H1 (cell line): Measurements from ENCODE around the gene KLHL1.

ENCODE experiments used
- CEBPB ChIP-seq: IDR thresholded peaks from 2 replicates; pipeline ENCODE4 v1.6.1; 2012; ENCODE audit warnings: low read depth, low read length
- EP300 ChIP-seq, 2 experiments: IDR thresholded peaks; 1 replicate in 1 of 2; 2 replicates in 1 of 2; pipeline ENCODE4 v1.6.1; 2011 to 2012; ENCODE audit warnings: low read depth in 2 of 2, low read length in 2 of 2, mild to moderate bottlenecking in 2 of 2, borderline replicate concordance in 1 of 2, inconsistent platforms in 1 of 2, moderate library complexity in 1 of 2
- JUND ChIP-seq: IDR thresholded peaks from 2 replicates; pipeline ENCODE4 v1.6.1; 2011; ENCODE audit warnings: mild to moderate bottlenecking, improper control_type of control experiment, low read length
- POLR2AphosphoS5 ChIP-seq: IDR thresholded peaks from 2 replicates; pipeline ENCODE4 v1.6.1; 2011; ENCODE audit warnings: low read depth, low read length
- RNF2 ChIP-seq: fragments of 200-900, 300-1000 bp; sonication (generic); IDR thresholded peaks from 2 replicates; pipeline ENCODE4 v1.7.1; 2016; ENCODE audit warnings: borderline replicate concordance, low read depth, mild to moderate bottlenecking, antibody characterized with exemption, low read length; ENCODE audit not compliant: poor library complexity, severe bottlenecking; ENCODE audit errors: missing control alignments
- RXRA ChIP-seq: IDR thresholded peaks from 2 replicates; pipeline ENCODE4 v1.6.1; 2011; ENCODE audit warnings: low read depth, mild to moderate bottlenecking, low read length, moderate library complexity; ENCODE audit not compliant: insufficient read depth
- SIN3A ChIP-seq, 2 experiments: IDR thresholded peaks in 1 of 2; conservative IDR thresholded peaks in 1 of 2; 2 replicates each; pipeline ENCODE4 v1.6.1; 2011 to 2012; ENCODE audit warnings: low read length in 2 of 2, improper control_type of control experiment in 1 of 2, low read depth in 1 of 2, mild to moderate bottlenecking in 1 of 2
- SIX5 ChIP-seq: IDR thresholded peaks from 2 replicates; pipeline ENCODE4 v1.6.1; 2011; ENCODE audit warnings: mild to moderate bottlenecking, low read depth, low read length
- TF ChIP-seq, protein P1 (sequence below), 3 experiments: IDR thresholded peaks; 1 replicate in 2 of 3; 2 replicates in 1 of 3; pipeline versions ENCODE4 v1.5.1 to v1.6.1; 2011; ENCODE audit warnings: low read length in 3 of 3, mild to moderate bottlenecking in 3 of 3, inconsistent platforms in 2 of 3, low read depth in 1 of 3, moderate library complexity in 1 of 3; ENCODE audit not compliant: insufficient read depth in 1 of 3; ENCODE audit errors: control extremely low read depth in 1 of 3

DNA sequence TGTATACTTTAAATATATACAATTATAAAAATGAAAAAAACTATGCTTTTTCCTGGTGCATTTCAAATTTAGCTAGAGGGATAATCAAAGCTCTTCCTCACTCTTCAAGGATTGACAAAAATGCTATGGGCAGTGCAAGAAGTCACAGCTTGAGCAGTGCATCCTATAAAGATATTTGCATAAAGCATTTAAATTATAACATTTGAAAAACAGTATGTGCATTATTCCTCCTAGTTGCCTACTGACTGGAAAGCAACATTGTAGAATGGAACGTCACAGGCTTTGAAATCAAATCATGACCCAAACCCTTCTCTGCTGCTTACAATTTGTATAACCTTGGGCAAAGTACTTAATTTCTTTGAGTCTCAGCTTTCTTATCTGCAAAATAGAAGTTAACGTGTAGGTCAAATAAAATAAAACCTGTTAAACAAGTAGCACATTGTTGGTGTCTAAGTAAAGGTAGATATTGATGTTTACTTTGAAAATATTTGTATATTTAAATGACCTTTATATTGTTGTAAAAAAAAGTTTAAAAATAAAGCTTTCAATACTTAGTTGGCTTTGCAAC lies 9.2 kb upstream of the KLHL1 start:
- no peak for TF ChIP-seq SIX5
- no peak for TF ChIP-seq POLR2AphosphoS5
- no peak for TF ChIP-seq RXRA
- TF ChIP-seq, protein P1, sequence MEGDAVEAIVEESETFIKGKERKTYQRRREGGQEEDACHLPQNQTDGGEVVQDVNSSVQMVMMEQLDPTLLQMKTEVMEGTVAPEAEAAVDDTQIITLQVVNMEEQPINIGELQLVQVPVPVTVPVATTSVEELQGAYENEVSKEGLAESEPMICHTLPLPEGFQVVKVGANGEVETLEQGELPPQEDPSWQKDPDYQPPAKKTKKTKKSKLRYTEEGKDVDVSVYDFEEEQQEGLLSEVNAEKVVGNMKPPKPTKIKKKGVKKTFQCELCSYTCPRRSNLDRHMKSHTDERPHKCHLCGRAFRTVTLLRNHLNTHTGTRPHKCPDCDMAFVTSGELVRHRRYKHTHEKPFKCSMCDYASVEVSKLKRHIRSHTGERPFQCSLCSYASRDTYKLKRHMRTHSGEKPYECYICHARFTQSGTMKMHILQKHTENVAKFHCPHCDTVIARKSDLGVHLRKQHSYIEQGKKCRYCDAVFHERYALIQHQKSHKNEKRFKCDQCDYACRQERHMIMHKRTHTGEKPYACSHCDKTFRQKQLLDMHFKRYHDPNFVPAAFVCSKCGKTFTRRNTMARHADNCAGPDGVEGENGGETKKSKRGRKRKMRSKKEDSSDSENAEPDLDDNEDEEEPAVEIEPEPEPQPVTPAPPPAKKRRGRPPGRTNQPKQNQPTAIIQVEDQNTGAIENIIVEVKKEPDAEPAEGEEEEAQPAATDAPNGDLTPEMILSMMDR (IDR thresholded peaks at IDR 0.05; ENCODE audit: control extremely low read depth in 1 of 3, insufficient read depth in 1 of 3, low read depth in 1 of 3, low read length in 3 of 3): no peak
- no peak for TF ChIP-seq JUND
- no peak for TF ChIP-seq RNF2
- TF ChIP-seq CEBPB: no peak
- TF ChIP-seq SIN3A (conservative IDR thresholded peaks at IDR 0.05 in 1 of 2, IDR thresholded peaks at IDR 0.05 in 1 of 2; ENCODE audit: low read depth in 1 of 2, low read length in 2 of 2): no peak
- no peak for TF ChIP-seq EP300 (IDR thresholded peaks at IDR 0.05; ENCODE audit: borderline replicate concordance in 1 of 2, low read depth in 2 of 2, low read length in 2 of 2)
